ENCODE results near the gene RAD51B. TPM values are rescaled to one million over a fixed set of nuclear protein-coding genes. Genes with fewer than 3 reads are reported as not detected.
"Not testable (repeated sequence)": the region's sequence is repeated elsewhere in the genome, so short reads cannot be mapped to it uniquely, and the experiment has no call there.

RAD51B gene
- total RNA-seq, 1 donor from 2014 or later: 3.8 TPM

DNA sequence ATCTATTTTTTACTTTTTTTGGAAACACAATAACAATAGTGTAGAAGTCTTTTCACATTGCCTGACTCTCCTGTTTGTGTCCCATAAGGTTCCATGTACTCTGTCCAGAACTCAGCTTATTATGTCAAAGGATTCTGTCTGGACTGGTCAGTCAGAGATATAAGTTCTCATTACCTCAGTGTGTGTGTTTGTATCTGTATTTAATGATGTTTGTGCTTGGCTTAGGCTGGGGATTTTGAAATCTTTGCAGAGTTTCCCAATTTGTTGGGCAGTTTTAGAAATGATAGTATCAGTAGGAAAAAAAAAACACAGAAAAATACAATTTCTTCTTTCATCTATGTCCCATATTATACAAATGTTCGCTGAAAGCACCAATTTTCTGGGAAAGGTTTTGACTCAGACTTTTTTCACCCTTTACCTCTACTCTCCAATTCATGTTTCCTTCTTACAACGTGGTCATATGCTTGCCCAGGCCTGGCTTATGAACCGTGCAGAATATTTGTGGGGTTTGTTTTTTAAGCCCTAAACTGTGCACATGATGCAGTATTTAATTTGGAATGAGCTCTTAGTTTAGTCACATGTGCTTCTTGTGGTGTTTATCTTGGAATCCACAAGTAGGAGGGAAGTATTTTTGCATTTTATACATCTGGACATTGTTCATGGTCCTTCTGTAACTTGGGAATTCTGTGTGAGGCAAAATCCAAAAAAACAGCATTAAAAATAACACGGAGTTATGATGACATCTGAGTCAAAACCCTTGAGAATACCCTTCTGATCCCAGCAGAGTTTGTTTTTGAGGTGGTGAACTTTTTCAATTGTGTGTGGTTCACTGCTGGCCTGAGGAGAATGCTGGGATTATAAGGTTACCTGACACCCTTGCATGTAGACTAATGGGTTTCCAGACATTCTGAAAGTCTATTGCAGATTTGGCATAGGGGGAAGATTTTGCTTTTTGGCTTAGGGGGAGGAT lies 121.2 kb downstream of the RAD51B start:
- intact Hi-C loops (cut with DNase I): loop anchor here (5.0 kb wide), 3 partner anchors 202 to 452 kb away; no protein-coding TSS in a partner anchor

DNA sequence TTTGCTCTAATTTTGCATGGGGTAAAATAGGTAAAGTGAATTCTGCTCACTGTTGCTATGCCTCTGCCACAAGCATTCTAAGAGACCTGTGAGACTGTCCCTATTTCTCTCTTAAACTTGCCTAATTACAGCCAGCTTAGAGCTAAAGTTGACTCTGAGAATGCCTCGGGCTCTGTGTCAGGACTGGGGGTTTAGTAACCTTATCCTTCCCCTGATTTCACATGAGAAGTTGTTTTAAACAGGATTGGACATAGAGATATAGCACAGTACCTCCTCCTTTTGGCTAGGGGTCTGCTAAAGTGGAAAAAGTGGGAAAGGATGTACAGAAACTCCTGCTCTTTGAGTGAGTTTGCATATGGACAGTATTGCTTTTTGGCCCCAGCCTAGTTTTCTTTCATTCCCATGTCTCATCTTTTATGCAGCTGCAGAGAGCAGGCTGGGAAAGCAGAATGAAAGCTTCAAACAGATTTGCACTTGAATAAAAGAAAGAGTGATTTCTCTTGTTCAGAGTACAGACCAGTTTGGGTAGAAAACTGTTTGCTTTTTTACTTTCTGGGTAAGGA lies 122.0 kb downstream of the RAD51B start:
- intact Hi-C loops (cut with DNase I): loop anchor here (2.0 to 5.0 kb wide), 4 partner anchors 201 to 451 kb away; no protein-coding TSS in a partner anchor
- DNase-seq (ENCODE audit: low spot score): no peak

More for the DNA sequence above, 121.2 kb downstream of the RAD51B start:
- no peak for DNase-seq (ENCODE audit: low spot score)

DNA sequence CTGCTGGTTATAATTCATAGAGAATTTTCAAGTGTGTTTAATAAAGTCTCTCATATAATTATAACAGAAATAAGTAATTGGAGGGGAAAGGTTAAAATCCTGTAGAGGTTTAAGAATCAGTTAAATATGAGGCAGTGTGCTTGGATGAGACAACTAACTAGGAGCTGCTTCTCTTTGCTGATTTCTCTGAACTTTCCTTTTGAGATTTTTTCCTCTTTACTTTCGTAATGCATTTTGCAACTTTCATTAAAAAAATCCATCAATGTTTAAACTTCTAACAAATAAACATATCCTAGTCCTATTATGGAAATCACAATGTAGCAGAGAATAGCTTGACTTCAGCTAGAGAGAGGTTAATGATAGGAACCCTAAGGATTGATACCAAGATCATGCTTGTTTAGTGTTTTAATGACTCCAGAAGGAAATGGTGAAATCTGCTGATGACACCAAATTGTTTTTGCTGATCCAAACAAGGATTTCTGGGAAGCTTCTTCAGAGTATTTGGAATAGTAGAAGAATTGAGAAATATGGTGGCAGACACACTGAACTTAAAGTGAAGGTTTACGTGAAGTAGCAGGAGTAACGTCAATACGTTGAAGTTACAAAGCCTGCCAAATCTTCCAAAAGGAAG lies 122.6 kb downstream of the RAD51B start:
- intact Hi-C loops (cut with DNase I): loop anchor here (2.0 to 5.0 kb wide), 4 partner anchors 200 to 450 kb away; no protein-coding TSS in a partner anchor
- DNase-seq (ENCODE audit: low spot score): no peak

DNA sequence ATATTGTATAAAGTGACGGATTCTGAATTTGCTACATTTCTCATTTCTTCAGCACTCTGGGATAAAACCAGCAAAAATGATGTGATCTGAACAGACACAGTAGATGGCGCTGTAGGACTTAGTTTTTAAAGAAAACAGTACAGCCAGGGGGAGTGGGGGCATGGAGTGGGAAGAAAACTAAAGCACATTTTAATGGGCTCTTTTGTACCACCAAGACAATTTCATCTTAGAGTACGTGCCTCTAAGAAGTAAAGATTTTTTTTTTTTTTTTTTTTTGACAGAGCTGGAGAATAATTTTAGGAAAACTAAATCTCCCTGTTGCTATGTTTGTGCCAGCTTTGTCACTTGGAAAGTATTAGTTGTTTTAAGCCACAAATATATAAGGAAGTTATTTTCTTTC lies 124.4 kb downstream of the RAD51B start:
- intact Hi-C loops (cut with DNase I): loop anchor here (1.0 to 5.0 kb wide), 5 partner anchors 198 to 872 kb away; no protein-coding TSS in a partner anchor
- no peak for DNase-seq (ENCODE audit: low spot score)

DNA sequence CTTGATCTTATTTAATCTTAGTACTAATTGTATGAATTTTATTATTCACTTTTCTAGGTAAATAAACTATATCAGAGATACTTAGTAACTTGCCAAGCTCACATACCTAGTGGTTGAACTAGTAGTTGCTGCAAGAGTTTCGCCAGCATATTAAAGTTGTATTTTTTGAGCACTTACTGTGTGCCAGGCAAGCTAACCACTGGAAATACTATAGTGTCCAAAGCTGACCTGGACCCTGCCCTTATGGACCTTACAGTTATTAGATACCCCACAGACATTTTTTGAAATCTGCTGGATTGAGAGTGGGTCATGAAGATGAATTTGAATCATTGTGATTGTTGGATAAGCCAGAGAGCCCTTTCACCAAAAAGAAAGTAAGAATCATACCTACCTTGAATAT lies 125.0 kb downstream of the RAD51B start:
- intact Hi-C loops (cut with DNase I): loop anchor here (5.0 kb wide), 3 partner anchors 198 to 448 kb away; no protein-coding TSS in a partner anchor
- no peak for DNase-seq (ENCODE audit: low spot score)

DNA sequence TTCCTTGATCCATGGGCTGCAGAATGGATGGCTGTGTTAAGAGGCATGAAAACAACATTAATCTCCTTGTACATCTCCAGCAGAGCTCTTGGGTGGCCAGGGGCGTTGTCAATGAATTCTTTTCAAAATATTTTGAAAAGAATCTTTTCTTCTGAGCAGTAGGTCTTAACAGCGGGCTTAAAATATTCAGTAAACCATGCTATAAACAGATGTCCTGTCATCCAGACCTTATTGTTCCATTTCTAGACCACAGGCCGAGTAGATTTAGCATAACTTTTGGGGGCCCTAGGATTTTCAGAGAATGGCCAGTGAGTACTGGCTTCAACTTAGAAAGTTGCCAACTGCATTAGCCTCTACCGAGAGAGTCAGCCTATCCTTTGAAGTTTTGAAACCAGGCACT lies 130.2 kb downstream of the RAD51B start:
- intact Hi-C loops (cut with DNase I): no loop called here
- no peak for DNase-seq (ENCODE audit: low spot score)

DNA sequence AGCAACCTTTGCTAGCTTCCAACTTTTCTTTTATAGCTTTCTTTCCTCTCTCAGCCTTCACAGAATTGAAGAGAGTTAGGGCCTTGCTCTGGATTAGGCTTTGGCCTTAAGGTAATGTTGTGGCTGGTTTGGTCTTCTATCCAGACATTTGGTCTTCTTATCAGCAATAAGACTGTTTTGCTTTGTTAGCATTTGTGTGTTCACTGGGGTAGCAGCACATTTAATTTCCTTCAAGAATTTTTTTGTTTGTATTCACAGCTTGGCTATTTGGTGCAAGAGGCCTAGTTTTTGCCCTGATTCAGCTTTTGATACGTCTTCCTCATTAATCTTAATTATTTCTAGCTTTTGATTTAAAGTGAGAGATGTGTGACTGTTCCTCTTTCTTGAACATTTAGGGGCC lies 130.8 kb downstream of the RAD51B start:
- intact Hi-C loops (cut with DNase I): no loop called here
- DNase-seq (ENCODE audit: low spot score): no peak

DNA sequence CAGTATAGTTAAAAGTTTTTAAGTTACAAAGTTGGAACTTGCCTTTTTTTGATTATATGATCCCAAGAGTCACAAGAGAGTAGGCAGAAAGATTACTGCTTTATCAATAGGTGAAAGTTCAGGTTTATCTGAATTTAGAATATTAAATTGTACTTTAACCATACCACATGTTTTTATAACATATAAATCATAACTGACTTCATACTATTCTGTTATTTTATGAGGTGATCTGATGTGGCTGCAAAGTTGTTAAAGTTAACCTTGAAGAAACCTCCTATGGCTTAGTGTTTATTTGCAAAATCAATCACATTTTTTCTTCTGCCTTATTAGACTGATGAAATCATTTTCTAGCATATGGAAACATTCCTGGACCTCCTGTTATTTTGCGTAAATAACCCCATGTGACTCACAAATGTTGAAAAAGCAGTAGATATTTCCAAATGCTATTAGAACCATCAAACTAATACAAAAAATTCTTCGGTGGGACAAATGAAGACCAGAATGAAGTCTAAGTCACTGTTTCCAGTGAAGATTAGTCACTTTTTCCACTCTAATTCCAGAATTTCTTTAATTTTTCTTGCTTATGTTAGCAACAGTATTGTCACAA lies 132.1 kb downstream of the RAD51B start:
- no peak for DNase-seq (ENCODE audit: low spot score)
- intact Hi-C loops (cut with DNase I): no loop called here

DNA sequence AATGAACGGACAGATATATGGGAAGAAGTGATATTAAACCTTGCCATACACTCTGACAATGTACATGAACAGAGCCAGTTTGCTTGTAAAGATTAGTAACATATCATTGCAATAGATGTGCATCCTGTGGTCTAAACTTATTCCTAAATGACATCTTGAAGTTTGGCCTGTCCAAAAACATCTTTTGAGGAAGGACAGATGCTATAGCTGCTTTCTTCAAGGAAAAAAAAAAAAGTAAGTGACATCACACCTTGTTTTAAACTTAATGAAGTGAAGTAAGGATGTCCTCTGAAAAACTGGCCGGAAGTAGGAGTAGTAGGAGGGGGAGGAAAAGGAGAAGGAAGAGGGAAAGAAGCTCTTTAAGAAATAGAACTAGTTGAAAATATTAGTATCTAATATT lies 132.8 kb downstream of the RAD51B start:
- DNase-seq (ENCODE audit: low spot score): no peak
- intact Hi-C loops (cut with DNase I): no loop called here

DNA sequence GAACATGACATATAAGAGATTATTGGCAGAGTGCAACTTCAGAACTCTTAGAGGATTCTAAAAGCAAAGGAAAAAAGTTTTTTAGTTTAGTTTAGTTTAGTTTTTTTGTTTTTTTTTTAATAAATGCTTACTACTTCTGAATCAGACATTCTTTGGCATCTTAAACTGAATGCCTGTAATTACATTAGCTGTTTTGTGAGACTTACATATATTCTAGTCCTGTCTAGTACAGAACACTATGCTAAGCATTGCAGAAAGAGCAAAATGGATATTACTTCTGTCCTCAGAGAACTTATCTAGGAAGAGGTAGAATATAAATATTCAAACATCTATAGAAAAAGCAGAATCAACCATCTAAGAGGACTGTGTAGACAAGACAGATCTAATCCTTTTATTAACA lies 133.2 kb downstream of the RAD51B start:
- intact Hi-C loops (cut with DNase I): no loop called here
- DNase-seq (ENCODE audit: low spot score): no peak

DNA sequence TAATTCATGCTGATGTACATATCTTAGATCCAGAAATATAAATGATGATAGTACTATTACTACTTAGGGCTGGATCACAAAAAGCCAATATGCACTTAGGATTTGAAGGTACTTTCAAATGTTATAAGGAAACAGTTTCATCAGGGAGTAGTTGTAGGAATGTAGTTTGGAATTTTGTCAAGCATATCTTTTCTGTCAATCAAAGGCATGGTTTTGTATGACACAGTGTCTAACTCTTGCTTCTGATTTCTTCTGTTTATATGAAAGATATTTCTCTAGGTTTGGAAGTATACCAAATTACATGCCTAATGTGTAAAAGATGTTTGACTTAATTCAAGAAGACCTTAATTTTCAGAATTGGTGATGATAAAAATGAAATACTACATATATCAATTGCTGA lies 135.7 kb downstream of the RAD51B start:
- intact Hi-C loops (cut with DNase I): no loop called here
- DNase-seq (ENCODE audit: low spot score): no peak

DNA sequence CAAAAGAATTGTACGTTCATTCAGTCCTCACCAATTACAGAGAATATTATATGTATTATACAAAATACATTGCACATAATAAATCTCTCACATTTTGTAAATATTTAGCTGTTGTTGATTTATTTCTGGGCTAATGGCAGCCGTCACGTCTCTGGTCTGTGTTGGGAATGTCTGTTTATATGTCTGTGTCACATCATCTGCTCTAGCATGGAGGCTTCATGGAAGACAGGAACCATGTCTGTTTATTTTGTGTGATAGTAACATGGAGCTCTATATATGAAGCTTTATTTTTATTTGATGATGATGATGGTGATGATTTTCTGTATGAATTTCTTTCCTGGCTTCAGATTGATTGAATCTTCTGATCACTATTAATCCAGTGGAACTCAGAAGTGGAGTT lies 138.4 kb downstream of the RAD51B start:
- DNase-seq (ENCODE audit: low spot score): no peak
- intact Hi-C loops (cut with DNase I): no loop called here

DNA sequence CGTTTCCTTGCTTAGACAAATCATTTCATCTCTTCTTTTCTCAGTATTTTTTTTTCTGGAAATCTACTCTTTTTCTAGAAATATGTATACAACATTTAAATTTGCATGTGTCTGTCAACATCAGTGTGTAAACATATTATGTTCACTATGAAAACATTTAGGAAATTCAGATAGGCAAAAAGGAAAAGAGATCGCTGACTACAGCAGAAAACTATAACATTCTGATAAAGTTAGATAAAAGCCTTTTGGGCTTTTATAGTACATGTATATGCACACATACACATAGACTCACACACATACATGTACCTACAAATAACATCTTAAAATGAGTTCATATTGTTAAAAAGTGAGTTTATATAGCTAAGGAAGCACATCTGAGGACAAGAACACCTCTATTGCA lies 142.1 kb downstream of the RAD51B start:
- no peak for DNase-seq (ENCODE audit: low spot score)
- intact Hi-C loops (cut with DNase I): no loop called here

DNA sequence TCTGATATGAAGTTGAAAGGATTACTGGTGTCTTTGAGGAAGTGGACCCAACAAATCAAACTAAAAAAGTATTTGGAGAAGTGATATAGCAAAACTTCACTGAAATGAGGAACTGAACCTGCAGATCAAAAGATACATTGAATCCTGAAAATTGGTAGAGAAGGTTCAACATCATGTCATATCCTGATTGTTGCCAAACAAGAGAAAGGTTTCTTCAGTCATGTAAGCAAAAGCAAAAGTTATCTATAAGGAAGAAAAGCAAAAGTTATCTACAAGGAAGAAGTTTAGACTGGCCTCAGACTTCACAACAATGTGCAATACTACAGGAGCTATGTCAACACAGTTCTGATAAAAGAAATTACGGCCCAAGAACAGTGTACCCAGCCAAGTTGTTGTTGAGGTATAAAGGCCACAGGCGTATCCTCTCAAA lies 142.7 kb downstream of the RAD51B start:
- DNase-seq (ENCODE audit: low spot score): no peak
- intact Hi-C loops (cut with DNase I): no loop called here

DNA sequence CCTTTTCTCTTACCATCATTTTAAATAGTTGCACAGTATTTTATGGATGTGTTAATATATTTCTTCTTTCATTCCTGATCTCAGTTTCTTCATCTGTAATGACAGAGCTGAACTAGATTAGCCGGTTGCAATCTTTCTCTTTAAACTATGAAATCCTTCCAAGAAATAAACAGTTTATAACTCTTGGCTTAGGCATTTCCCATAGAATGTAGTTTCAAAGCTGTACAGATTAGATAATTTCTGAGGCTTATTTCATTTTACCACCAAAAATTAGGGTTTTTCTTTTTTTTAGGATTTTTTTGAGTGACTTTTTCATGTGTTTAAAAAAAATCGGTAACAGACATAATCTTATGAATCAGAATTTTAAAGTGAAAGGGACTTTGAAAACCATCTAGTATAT lies 144.0 kb downstream of the RAD51B start:
- intact Hi-C loops (cut with DNase I): no loop called here
- DNase-seq (ENCODE audit: low spot score): no peak

DNA sequence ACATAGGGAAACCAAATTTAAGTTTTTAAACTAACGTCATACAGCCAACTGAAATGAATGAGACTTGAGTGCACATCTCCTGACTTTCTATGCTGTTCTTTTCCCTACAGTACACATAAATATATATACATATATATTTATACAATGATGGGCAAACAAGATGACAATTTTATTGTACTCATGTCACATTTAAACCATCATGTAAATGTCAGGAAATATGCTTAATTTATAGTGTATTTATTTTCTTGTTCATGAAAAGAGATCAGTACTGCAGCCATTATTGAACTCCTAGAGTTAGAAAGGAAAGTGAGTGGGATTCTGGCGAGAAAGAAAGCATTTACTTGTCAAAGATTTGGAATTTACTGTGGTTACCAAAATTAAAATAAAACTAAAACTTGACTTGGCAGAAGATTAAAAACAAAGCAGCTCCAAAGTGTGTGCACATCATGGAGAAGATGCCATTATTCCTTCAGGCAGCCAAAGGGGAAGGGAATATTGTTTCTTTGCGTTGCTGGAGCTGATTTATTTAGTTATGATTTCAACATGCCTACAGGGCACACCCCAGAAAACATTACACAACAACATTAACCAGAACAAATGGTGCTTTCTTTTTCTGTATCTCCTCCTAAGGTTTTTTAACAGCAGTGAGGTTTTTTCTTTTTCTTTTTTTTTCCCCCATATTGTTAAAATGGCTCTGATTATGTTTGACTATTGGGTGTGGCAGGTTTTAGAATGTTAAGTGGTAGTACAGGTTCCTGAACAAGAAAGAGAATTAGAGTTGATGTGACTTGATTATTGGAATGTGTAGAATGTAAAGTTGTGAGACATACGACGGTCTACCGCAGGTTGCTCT lies 144.6 kb downstream of the RAD51B start:
- no peak for DNase-seq (ENCODE audit: low spot score)
- intact Hi-C loops (cut with DNase I): no loop called here

DNA sequence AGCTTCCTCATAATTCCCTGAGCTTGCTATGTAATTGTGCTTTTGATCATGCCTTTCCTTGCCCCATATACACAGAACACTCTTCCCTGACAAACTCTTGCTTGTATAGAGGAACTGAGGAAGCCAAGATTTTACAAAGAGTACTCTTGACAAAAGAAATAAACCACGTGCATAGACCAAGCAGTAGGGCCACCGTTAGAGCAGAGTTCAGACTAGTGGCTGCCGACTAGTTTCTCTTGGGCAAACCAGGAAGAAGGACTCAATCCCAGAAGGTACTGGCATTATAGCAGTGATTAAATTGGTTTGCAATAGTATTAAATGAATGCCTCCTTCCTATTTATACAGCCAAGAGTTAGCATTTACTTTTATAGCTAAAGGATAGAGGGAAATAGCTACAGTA lies 146.1 kb downstream of the RAD51B start:
- DNase-seq (ENCODE audit: low spot score): no peak
- intact Hi-C loops (cut with DNase I): no loop called here

DNA sequence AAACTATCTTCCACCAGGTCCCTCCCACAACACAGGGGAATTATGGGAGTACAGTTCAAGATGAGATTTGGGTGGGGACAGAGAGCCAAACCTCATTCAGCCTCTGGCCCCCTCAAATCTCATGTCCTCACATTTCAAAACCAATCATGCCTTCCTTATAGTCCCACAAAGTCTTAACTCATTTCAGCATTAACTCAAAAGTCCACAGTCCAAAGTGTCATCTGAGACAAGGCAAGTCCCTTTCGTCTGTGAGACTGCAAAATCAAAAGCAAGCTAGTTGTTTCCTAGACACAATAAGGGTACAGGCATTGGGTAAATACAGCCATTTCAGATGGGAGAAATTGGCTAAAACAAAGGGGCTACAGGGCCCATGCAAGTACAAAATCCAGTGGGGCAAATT lies 147.6 kb downstream of the RAD51B start:
- no peak for DNase-seq (ENCODE audit: low spot score)
- intact Hi-C loops (cut with DNase I): no loop called here

DNA sequence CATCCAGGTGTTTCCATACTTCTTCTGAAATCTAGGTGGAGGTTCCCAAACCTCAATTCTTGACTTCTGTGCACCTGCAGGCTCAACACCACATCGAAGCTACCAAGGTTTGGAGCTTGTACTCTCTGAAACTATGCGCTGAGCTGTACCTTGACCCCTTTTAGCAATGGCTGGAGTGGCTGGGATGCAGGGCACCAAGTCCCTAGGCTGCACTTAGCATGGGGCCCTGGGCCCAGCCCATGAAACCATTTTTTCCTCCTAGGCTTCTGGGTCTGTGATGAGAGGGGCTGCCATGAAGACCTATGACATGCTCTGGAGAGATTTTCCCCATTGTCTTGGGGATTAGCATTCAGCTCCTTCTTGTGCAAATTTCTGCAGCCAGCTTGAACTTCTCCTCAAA lies 148.4 kb downstream of the RAD51B start:
- DNase-seq (ENCODE audit: low spot score); intact Hi-C loops (cut with DNase I): not testable (repeated sequence)
